HG02840 (cell line): ENCODE data around the gene DLL3.

Source experiments
- ATAC-seq: cut with Tn5 transposase; IDR thresholded peaks from one replicate; pipeline ENCODE4 v1.9.1; 2021; ENCODE audit warnings: mild to moderate bottlenecking, moderate library complexity, moderate number of reproducible peaks; ENCODE audit not compliant: unreplicated experiment, low FRiP score

The DLL3 gene

DNA sequence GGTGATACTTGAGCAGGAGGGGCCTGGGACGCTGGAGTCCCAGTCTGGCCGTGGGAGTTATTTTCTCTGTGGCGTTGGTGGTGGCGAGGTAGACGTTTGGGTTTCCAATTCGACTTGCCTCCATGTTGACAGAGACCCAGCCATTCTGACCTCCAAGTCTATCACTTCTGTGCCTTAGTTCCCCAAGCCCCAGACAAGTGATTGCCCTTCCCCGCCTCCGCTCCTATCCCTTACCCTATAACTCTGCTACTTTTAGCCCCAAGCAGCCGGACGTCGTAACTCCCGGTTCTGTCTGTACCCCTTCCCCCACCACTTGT lies 17.6 kb upstream of the DLL3 start:
- no peak for ATAC-seq

- no peak for ATAC-seq
These were observed 17.1 kb upstream of the DLL3 start for GRCh38 chr19:39481676-39482075.

DNA sequence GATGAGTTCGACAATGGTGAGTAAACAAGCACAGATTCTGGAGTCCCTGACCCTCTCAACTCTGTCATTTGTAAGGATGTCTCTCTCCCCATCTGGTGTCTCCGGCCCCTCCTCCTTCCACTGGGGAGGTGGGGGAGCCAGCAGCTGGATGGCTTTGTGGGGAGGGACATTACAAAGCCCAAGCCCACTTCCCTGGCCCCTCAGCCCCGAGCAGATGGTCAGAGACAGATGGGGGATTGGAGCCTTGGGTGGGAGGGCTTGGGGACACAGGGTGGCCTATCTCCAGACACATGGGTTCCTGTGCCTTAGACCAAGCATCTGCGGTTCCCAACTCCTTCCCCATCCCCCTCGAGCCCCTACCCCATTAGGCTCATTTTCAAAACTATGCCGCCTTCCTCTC lies 15.6 kb upstream of the DLL3 start:
- no peak for ATAC-seq

DNA sequence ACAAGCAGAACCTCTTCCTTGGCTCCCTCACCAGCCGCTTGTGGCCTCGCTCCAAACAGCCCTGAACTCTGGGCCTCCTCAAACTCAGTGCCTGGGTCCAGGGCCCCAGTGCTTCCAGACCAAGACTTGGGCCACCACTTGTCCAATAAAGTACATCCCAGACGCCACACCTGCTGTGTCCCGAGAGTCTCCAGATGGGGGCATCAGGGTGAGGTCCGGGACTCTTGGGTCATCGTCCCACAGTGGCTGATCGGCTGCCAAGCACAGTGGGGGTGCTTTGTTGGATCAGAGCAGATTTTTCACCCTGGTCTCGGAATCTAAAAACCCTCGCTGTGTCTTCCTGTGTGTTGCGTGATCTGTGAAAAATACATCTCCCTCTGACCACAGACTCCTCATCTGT lies 9.0 kb upstream of the DLL3 start:
- no peak for ATAC-seq

DNA sequence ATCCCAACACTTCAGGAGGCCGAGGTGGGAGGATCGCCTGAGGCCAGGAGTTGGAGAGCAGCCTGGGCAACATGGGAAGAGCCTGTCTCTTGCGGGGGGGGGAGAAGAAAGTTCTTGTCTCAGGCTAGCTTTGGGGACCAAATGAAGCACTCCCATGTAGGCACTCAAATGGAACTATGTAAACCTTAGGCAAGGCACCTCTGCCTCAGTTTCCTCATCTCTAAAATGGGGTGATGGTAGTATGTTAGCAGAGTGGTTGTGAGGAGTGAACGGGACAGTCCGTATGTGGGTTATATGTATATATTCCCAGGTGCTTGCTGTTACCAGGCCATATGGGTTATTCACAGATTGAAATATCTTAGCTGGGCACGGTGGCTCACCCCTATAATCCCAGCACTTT lies 6.5 kb upstream of the DLL3 start:
- no peak for ATAC-seq

DNA sequence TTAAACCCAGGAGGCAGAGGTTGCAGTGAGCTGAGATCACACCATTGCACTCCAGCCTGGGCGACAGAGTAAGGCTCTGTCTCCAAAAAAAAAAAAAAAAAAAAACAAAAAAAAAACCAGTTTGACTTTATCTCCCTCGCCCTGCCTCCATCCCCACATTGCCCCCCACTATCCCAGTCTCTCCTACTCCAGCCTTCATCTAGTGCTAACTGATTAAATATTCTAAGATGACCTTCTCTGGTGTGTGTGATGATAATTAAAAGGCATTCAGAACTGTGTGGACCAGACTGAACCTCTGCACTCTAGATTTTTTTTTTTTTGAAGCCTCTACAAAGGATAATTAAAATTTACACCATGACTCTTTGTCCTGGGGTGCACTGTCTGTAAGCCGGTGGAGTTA lies 6.0 kb upstream of the DLL3 start:
- ATAC-seq: no peak

- ATAC-seq: no peak
These were observed 4.1 kb upstream of the DLL3 start for GRCh38 chr19:39494661-39495060.

DNA sequence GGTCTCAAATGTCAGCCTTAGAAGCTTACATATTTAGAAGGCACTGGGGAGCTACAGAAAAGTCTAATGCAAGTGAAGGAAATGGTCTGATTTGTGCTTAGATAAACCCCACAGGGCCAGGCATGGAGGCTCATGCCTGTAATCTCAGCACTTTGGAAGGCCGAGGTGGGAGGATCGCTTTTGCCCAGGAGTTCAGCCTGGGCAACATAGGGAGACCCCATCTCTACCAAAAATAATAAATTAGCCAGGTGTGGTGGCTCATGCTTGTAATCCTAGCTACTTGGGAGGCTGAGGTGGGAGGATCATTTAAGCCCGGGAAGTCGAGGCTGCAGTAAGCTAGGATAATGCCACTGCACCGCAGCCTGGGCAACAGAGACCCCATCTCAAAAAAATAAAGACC lies 2.7 kb upstream of the DLL3 start:
- ATAC-seq: no peak

DNA sequence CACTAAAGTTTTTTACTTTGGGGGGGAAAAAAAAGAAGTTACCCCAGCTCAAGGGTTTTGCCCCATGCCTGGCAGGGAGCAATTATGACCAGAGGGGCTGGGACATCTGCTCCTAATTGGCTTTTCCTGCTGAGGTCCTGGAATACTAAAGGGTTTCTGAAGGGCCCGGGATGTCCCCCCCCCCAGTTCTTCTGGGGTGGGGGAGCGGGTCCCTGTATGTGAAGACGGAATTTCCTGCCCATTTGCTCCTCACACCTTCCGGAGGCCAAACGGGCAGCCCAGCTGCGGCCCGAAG lies 1.1 kb upstream of the DLL3 start:
- no peak for ATAC-seq

DNA sequence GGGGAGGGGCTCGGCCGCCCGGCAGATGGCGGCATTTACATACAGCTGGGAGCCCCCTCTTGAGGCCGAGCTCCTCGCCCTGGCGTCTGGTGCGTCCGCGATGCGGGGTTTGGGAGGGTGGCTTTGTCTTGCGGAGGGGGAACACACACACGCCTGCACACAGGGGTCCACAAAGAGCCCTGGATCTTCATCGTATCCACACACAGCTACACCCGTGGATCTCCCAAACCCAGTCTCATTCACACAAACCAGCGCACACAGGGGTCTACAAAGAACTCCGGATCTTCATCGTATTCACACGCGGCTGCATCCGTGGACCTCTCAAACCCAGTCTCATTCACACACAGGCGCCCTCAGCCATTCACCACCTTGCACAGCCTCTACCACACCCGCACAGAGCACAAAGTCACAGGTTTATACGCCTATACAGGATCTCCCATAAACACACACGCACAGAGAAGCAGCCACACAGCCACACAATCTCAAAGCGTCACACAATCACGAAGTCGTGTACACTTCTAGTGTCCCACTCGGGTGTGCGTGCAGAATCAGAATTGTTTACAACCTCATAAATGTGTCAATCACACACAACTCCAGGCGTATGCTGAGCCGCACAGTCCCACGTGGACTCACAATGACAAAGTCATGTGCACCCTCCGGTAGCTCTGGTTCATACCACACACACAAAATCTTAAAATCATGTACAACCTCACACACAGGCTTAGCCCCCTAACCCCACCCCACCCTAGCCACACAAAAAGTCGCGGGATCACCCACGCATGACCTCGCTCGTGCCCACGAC lies 550 bp upstream of the DLL3 start:
- no peak for ATAC-seq

GRCh38 chr19:39499932-39500331 lies 1.2 kb downstream of the DLL3 start:
- ATAC-seq: no peak

- ATAC-seq: no peak
These were observed 1.8 kb downstream of the DLL3 start for GRCh38 chr19:39500543-39500942.

- no peak for ATAC-seq
These were observed 2.6 kb downstream of the DLL3 start for GRCh38 chr19:39501340-39501739.

DNA sequence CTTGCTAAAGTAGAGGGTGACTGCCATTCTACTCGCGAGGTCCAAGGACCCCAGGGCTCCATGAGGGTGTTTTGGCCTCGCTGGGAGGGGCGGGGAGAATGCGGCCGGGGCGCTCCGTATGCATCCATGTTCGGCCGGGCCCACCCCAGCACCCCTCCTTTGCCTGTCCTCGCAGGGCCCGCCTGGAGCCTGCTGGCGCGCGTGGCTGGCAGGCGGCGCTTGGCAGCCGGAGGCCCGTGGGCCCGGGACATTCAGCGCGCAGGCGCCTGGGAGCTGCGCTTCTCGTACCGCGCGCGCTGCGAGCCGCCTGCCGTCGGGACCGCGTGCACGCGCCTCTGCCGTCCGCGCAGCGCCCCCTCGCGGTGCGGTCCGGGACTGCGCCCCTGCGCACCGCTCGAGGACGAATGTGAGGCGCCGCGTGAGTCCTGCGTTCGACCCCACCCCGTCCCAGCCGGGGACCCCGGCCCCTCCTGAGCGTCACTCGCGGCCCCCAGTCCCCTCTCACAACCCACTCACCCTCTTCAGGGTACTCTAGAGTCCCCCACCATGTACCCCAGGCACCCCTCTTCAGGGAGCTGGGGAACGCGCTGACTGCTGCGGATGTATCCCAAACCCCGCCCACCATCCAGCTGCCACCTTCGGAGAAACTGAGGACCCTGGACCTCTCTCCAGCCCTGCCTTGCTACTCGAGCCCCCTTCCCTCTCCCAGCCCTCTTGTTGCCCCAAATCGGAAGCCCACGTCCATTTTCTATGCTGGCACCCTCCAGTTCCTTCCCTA lies 4.1 kb downstream of the DLL3 start:
- ATAC-seq: no peak

- no peak for ATAC-seq
These were observed 7.8 kb downstream of the DLL3 start for GRCh38 chr19:39506598-39506943.

DNA sequence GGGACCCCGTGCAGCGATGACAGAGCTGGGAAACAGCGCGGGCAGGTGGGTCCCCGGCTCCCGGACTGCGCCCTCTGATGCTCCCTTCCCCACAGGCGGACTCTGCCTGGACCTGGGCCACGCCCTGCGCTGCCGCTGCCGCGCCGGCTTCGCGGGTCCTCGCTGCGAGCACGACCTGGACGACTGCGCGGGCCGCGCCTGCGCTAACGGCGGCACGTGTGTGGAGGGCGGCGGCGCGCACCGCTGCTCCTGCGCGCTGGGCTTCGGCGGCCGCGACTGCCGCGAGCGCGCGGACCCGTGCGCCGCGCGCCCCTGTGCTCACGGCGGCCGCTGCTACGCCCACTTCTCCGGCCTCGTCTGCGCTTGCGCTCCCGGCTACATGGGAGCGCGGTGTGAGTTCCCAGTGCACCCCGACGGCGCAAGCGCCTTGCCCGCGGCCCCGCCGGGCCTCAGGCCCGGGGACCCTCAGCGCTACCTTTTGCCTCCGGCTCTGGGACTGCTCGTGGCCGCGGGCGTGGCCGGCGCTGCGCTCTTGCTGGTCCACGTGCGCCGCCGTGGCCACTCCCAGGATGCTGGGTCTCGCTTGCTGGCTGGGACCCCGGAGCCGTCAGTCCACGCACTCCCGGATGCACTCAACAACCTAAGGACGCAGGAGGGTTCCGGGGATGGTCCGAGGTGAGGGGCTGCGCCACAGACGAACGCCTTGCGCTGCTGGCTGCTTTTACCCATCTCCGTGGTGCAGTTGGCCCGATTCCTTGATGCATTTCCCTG lies 8.4 kb downstream of the DLL3 start:
- no peak for ATAC-seq

- ATAC-seq: no peak
These were observed 9.1 kb downstream of the DLL3 start for GRCh38 chr19:39507715-39508364.

DNA sequence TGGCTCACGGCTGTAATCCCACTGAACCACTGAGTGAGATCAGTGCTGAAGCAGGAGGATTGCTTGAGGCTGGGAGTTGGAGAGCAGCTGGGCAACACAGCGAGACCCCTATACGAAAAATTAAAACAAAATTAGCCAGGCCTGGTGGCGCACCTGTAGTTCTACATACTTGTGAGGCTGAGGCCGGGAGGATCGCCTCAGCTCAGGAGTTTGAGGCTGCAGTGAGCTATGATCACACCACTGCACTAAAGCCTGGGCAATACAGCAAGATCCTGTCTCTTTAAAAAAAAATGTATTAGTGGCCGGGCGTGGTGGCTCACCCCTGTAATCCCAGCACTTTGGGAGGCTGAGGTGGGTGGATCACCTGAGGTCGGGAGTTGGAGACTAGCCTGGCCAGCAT lies 9.9 kb downstream of the DLL3 start:
- no peak for ATAC-seq

DNA sequence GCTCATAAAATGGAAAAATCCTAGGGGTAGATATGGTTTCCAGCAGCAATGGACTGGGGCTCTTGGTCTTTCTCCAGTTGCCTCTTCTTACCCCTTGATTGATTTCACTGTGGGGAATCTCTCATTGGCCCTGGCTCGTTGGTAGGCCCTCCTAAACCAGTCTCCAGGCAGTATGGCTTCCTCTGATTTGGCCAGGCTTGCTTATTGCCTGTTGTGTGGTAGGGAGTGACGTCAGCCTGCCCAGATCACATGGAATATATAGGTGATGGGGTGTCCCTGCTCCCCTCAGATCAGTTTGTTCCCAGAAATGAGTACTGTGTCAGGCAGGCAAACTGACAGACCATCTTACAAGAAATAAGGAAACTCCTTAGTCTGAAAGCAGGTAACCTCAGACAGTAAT lies 10.5 kb downstream of the DLL3 start:
- no peak for ATAC-seq

GRCh38 chr19:39512988-39513387 lies 14.2 kb downstream of the DLL3 start:
- ATAC-seq: no peak

DNA sequence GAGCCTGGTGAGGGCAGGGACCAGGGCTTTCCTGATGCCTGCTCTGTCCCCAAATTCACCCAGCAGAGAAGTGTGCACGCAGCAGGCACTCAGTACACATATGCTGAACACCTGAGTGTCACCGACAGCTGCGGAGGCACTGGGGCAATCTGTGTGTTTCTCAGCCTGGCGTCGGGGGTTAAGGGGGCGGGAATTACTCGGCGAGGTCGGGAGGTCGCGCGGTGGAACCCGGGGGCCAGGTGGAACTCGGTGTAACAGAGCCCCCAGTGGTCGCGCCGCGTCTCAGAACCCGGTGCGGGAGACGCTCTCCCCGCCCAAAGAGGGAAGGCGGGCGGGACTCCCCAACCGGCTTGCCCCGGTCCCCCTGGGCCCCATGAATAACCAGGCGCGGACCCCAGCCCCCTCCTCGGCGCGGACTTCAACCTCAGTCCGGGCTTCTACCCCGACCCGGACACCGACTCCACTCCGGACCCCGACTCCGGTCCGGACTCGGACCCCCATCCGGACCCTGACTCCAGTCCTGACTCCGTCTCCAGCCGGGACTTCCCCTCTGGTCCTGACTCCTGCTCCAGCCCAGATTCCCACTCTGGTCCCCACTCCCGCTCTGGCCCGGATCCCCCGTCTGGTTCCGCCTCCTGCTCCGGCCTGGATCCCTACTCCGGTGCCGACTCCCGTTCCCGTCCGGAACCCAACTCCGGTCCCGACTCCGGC lies 16.2 kb downstream of the DLL3 start, which contains the start of gene SELENOV:
TSS of gene SELENOV (plus strand) at position 300 of the 711 bp plus-strand sequence. CDS start at position 374, 74 bp downstream.
- no peak for ATAC-seq
